Measurements from ENCODE around the gene NEUROG1. TPM values are rescaled to one million over a fixed set of nuclear protein-coding genes. Genes with fewer than 3 reads are reported as not detected.
"Not testable (repeated sequence)": the region's sequence is repeated elsewhere in the genome, so short reads cannot be mapped to it uniquely, and the experiment has no call there.

NEUROG1 gene
- total and polyA plus RNA-seq, 12 donors: not detected

DNA sequence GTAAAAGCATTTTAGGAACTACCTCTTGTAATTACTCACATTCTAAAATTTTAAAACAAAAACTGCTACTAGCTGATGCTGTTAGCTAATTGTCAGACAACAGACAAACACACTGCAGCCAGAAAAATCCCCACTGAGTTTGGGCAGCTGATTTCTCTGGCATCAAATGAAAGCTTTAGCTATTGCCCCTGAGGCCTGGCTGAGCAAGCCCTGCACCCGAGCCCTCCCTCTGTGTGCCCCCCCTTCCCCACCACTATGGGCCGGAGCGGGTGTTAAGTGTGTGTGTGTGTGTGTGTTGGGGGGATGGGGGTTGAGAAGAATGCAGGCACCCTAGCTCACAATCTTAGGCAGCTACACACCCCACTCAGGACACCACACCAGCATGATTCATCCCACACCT, 2.4 kb downstream of the NEUROG1 start:
- intact Hi-C loops (cut with DNase I): no loop called here
- 14 to 32% methylated on average over 3 of the region's 3 CpGs for WGBS, 2 donors
- H3K9me3 ChIP-seq: peaks cover 0 to 6% (median 0%) of the 10 kb centered on the region in 11 donors
- H3K27ac ChIP-seq: no peak overlapping the region
- ATAC-seq: no peak
- TF ChIP-seq, protein P1, sequence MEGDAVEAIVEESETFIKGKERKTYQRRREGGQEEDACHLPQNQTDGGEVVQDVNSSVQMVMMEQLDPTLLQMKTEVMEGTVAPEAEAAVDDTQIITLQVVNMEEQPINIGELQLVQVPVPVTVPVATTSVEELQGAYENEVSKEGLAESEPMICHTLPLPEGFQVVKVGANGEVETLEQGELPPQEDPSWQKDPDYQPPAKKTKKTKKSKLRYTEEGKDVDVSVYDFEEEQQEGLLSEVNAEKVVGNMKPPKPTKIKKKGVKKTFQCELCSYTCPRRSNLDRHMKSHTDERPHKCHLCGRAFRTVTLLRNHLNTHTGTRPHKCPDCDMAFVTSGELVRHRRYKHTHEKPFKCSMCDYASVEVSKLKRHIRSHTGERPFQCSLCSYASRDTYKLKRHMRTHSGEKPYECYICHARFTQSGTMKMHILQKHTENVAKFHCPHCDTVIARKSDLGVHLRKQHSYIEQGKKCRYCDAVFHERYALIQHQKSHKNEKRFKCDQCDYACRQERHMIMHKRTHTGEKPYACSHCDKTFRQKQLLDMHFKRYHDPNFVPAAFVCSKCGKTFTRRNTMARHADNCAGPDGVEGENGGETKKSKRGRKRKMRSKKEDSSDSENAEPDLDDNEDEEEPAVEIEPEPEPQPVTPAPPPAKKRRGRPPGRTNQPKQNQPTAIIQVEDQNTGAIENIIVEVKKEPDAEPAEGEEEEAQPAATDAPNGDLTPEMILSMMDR (IDR thresholded peaks at IDR 0.05): no peak
- peaks cover 0 to 18% (median 9%) of the 10 kb centered on the region in 9 donors for H3K4me1 ChIP-seq
- no peak overlapping the region for H3K4me3 ChIP-seq
- DNase-seq: no peak
- H3K27me3 ChIP-seq: peaks cover 24 to 99% (median 98%) of the 10 kb centered on the region in 7 donors
- no peaks in the 10 kb centered on the region for H3K36me3 ChIP-seq

DNA sequence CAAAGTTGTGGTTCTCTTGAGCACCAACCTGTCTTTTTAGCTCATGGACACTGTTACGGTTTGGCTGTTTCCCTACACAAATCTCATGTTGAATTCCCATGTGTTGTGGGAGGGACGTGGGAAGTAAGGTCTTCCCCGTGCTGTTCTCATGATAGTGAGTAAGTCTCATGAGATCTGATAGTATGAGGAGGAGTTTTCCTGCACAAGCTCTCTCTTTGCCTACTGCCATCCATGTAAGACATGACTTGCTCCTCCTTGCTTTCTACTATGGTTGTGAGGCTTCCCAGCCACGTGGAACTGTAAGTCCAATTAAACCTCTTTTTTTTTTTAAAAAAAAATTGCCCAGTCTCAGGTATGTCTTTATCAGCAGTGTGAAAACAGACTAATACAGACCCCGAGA, 6.2 kb downstream of the NEUROG1 start:
- DNase-seq; H3K4me1 ChIP-seq; H3K9me3 ChIP-seq; H3K27ac ChIP-seq; H3K4me3 ChIP-seq; H3K36me3 ChIP-seq; ATAC-seq; intact Hi-C loops (cut with DNase I): not testable (repeated sequence)
- peaks cover 3 to 95% (median 85%) of the 10 kb centered on the region in 7 donors for H3K27me3 ChIP-seq
- 62 to 65% methylated on average over 5 of the region's 5 CpGs for WGBS, 2 donors

DNA sequence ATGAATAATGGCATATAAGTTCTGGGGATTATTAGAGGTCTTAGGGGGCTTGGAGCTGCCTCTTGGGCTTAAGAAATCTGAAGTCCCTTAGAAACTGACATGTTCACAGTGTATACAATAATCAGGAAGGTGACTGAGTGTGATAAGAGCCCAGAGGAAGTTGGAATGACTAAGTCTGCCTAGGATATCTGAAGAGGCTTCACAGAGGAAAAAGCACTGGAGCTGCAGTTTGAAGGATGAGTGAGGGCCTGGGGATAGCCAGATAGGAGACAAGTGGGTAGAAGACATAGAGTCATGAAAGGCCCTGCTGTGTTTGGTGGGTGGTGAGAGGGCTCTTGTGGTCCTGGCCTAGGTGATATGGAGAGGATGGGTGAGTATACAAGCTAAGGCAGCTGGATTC, 8.8 kb downstream of the NEUROG1 start:
- Histone ChIP-seq H3K36me3 (no peaks in the 10 kb centered on the region), H3K9me3 (no peaks in the 10 kb centered on the region), H3K4me3 (no peak overlapping the region), H3K27ac (no peak overlapping the region), H3K27me3 (peaks cover 0 to 92% (median 82%) of the 10 kb centered on the region in 7 donors), H3K4me1 (no peaks in the 10 kb centered on the region)
- DNase-seq (no peak), ATAC-seq (no peak)
- TF ChIP-seq, protein P1 (IDR thresholded peaks at IDR 0.05): no peak
- intact Hi-C loops (cut with DNase I): no loop called here

DNA sequence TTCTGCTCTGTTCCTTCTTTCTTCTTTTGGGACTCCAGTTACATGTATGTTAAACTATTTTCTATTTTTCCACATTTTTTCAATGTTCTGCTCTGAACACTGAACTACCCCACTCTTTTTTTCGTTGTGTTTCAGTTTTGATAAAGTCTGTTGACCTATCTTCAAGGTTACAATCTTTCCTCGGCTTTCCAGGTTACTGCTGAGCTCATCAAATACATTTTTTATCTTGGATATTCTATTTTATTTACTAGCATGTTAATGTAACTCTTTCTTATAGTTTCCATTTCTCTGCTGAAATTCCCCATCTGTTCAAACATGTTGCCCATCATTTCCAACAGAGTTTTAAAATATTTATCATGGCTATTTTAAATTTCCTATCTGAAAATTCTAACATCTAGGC, 13.8 kb downstream of the NEUROG1 start:
- intact Hi-C loops (cut with DNase I): no loop called here
- H3K27me3 ChIP-seq: peaks cover 0 to 81% (median 64%) of the 10 kb centered on the region in 7 donors
- TF ChIP-seq, protein P1 (IDR thresholded peaks at IDR 0.05): no peak
- H3K9me3 ChIP-seq: peaks cover 0 to 9% (median 0%) of the 10 kb centered on the region in 11 donors
- ATAC-seq (no peak), DNase-seq (no peak)
- no peak overlapping the region for H3K27ac ChIP-seq
- 46 to 47% methylated on average over 2 of the region's 2 CpGs for WGBS, 2 donors
- H3K4me3 ChIP-seq: no peak overlapping the region
- no peaks in the 10 kb centered on the region for H3K4me1 ChIP-seq
- no peaks in the 10 kb centered on the region for H3K36me3 ChIP-seq

DNA sequence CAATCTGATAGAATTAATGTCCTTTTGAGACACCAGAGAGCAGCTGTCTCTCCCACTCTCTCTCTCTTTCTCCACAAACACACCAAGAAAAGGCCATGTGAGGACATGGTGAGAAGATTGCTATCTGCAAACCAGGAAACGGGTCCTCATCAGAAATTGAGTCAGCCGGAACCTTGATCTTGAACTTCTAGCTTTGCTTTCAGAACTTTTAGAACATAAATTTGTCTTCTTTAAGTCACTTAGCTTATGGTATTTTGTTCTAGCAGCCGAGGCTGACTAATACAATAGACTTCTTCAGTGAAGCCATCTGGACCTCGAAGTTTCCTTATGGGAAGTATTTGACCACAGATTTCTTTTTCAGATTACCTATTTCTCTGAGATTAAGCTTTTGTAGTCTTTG, 18.1 kb downstream of the NEUROG1 start:
- Histone ChIP-seq H3K27me3 (peaks cover 0 to 50% (median 22%) of the 10 kb centered on the region in 7 donors), H3K27ac (no peak overlapping the region), H3K36me3 (no peaks in the 10 kb centered on the region), H3K9me3 (peaks cover 0 to 29% (median 4%) of the 10 kb centered on the region in 11 donors), H3K4me1 (no peaks in the 10 kb centered on the region), H3K4me3 (no peak overlapping the region)
- intact Hi-C loops (cut with DNase I): no loop called here
- DNase-seq (no peak), ATAC-seq (no peak)
- TF ChIP-seq, protein P1 (IDR thresholded peaks at IDR 0.05): no peak
- 82 to 86% methylated on average over 4 of the region's 4 CpGs for WGBS, 2 donors

Measured in heart right ventricle (tissue), 16 donors.